Measurements from ENCODE around the gene STMN3.

STMN3 gene

GRCh38 chr20:63665708-63666107 is 12.5 kb upstream of the STMN3 start:
- CTCF ChIA-PET = interaction anchor here (0.8 to 1.9 kb wide), 4 partner anchors 42 to 392 kb away, joined by 3 to 5 read pairs (median 3); partner anchors contain the start of genes ARFRP1 and ZGPAT
- POLR2A ChIA-PET = no interaction called here

GRCh38 chr20:63664861-63665594 is 11.8 kb upstream of the STMN3 start:
- no peak for DNase-seq (ENCODE audit: extremely low spot score)
- CTCF ChIA-PET = interaction anchor here (0.9 to 1.7 kb wide), 3 partner anchors 10 to 127 kb away, joined by 3 read pairs; partner anchors contain the start of gene PTK6
- TF ChIP-seq CTCF (IDR thresholded peaks at IDR 0.05; ENCODE audit: control extremely low read depth, extremely low read depth, low read depth, missing control alignments) = no peak
- POLR2A ChIA-PET = no interaction called here

More at GRCh38 chr20:63665708-63666107, 12.5 kb upstream of the STMN3 start:
- TF ChIP-seq CTCF (IDR thresholded peaks at IDR 0.05; ENCODE audit: control extremely low read depth, extremely low read depth, low read depth, missing control alignments) = no peak
- no peak for DNase-seq (ENCODE audit: extremely low spot score)

- CTCF ChIA-PET = interaction anchor here (0.9 to 1.7 kb wide), 3 partner anchors 11 to 127 kb away, joined by 3 read pairs; partner anchors contain the start of gene PTK6
Observed at GRCh38 chr20:63664143-63664851, 11.1 kb upstream of the STMN3 start.

GRCh38 chr20:63663332-63664066 is 10.3 kb upstream of the STMN3 start:
- POLR2A ChIA-PET = no interaction called here
- CTCF ChIA-PET = no interaction called here
- DNase-seq (ENCODE audit: extremely low spot score) = no peak
- TF ChIP-seq CTCF (IDR thresholded peaks at IDR 0.05; ENCODE audit: control extremely low read depth, extremely low read depth, low read depth, missing control alignments) = no peak

More at GRCh38 chr20:63664143-63664851, 11.1 kb upstream of the STMN3 start:
- TF ChIP-seq CTCF (IDR thresholded peaks at IDR 0.05; ENCODE audit: control extremely low read depth, extremely low read depth, low read depth, missing control alignments) = no peak
- no peak for DNase-seq (ENCODE audit: extremely low spot score)
- POLR2A ChIA-PET = no interaction called here

GRCh38 chr20:63662813-63663189 is 9.6 kb upstream of the STMN3 start:
- ChIA-PET POLR2A (no interaction called here), CTCF (interaction anchor here (1.2 kb wide), 1 partner anchor 21 kb away, joined by 3 read pairs; no protein-coding TSS in a partner anchor)
- DNase-seq (ENCODE audit: extremely low spot score) = no peak
- no peak for TF ChIP-seq CTCF (IDR thresholded peaks at IDR 0.05; ENCODE audit: control extremely low read depth, extremely low read depth, low read depth, missing control alignments)

Data from GM10248 (cell line).